Ishikawa (cell line): Measurements from ENCODE around the gene FGGY.

Source experiments
- CREB1 ChIP-seq: IDR thresholded peaks from 2 replicates; pipeline ENCODE4 v1.6.1; 2012; ENCODE audit warnings: low read depth
- EGR1 ChIP-seq: IDR thresholded peaks from 2 replicates; pipeline ENCODE4 v1.6.1; 2012
- FOXM1 ChIP-seq: IDR thresholded peaks from 2 replicates; pipeline ENCODE4 v1.6.1; 2012; ENCODE audit warnings: low read depth, borderline replicate concordance
- MAX ChIP-seq: IDR thresholded peaks from 2 replicates; pipeline ENCODE4 v1.6.1; 2012
- NFIC ChIP-seq: IDR thresholded peaks from 2 replicates; pipeline ENCODE4 v1.6.1; 2012
- RAD21 ChIP-seq: IDR thresholded peaks from 2 replicates; pipeline ENCODE4 v1.6.1; 2012; ENCODE audit warnings: low read depth

GRCh38 chr1:59271561-59272260, 25.2 kb upstream of the FGGY start:
- TF ChIP-seq NFIC = no peak
- TF ChIP-seq RAD21 = no peak
- TF ChIP-seq MAX = no peak
- TF ChIP-seq FOXM1 = no peak
- TF ChIP-seq EGR1 = no peak
- no peak for TF ChIP-seq CREB1
